Liver (tissue), 3 donors: ENCODE data around the gene ATG10.

ENCODE experiments used
- EGR1 ChIP-seq, 2 donors: IDR thresholded peaks; 2 replicates each; pipeline ENCODE4 v1.6.1; 2016 to 2018; ENCODE audit warnings: antibody characterized with exemption in 2 of 2, low read depth in 2 of 2
- JUND ChIP-seq, 2 donors: IDR thresholded peaks; 2 replicates each; pipeline ENCODE4 v1.6.1; 2016; ENCODE audit warnings: antibody characterized with exemption in 2 of 2
- TF ChIP-seq, protein P1 (sequence below): fragments of 150-350 bp; IDR thresholded peaks from 2 replicates; pipeline ENCODE4 v1.5.1; 2017; ENCODE audit warnings: improper control_type of control experiment, low read depth, low read length; ENCODE audit not compliant: missing input control
- TF ChIP-seq, protein P2 (sequence below): IDR thresholded peaks from 2 replicates; pipeline ENCODE4 v1.6.1; 2016; ENCODE audit warnings: antibody characterized with exemption
- TF ChIP-seq, protein P3 (sequence below): IDR thresholded peaks from 2 replicates; pipeline ENCODE4 v1.6.1; 2016; ENCODE audit warnings: antibody characterized with exemption
- TF ChIP-seq, protein P4 (sequence below): IDR thresholded peaks from 2 replicates; pipeline ENCODE4 v1.6.1; 2016; ENCODE audit warnings: antibody characterized with exemption, mild to moderate bottlenecking
- donor health status: healthy.
- donor health status: healthy.

DNA sequence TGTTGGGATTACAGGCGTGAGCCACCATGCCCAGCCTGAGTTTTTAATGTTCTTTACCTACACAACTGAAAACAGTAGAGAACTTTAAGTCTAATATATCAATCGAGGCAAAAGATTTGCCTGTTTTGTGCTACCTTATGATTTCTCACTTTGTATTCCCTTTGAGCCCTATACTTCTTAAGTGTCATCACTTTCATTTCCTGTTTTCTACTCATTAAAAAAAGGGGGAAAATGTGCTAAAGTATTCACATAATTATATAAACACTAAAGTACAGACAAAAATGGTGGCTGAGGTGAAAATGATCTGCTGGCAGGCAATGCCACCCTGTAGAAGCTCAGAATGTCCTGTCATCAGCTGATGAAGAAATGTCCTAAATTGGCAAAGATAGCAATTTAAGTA is 23.6 kb downstream of the ATG10 start:
- TF ChIP-seq, protein P1, sequence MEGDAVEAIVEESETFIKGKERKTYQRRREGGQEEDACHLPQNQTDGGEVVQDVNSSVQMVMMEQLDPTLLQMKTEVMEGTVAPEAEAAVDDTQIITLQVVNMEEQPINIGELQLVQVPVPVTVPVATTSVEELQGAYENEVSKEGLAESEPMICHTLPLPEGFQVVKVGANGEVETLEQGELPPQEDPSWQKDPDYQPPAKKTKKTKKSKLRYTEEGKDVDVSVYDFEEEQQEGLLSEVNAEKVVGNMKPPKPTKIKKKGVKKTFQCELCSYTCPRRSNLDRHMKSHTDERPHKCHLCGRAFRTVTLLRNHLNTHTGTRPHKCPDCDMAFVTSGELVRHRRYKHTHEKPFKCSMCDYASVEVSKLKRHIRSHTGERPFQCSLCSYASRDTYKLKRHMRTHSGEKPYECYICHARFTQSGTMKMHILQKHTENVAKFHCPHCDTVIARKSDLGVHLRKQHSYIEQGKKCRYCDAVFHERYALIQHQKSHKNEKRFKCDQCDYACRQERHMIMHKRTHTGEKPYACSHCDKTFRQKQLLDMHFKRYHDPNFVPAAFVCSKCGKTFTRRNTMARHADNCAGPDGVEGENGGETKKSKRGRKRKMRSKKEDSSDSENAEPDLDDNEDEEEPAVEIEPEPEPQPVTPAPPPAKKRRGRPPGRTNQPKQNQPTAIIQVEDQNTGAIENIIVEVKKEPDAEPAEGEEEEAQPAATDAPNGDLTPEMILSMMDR = no peak
- TF ChIP-seq, protein P2, sequence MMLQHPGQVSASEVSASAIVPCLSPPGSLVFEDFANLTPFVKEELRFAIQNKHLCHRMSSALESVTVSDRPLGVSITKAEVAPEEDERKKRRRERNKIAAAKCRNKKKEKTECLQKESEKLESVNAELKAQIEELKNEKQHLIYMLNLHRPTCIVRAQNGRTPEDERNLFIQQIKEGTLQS = no peak
- no peak for TF ChIP-seq EGR1 (IDR thresholded peaks at IDR 0.05; ENCODE audit: low read depth in 2 of 2)
- TF ChIP-seq JUND (IDR thresholded peaks at IDR 0.05) = no peak
- TF ChIP-seq, protein P3, sequence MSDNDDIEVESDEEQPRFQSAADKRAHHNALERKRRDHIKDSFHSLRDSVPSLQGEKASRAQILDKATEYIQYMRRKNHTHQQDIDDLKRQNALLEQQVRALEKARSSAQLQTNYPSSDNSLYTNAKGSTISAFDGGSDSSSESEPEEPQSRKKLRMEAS = no peak
- TF ChIP-seq, protein P4, sequence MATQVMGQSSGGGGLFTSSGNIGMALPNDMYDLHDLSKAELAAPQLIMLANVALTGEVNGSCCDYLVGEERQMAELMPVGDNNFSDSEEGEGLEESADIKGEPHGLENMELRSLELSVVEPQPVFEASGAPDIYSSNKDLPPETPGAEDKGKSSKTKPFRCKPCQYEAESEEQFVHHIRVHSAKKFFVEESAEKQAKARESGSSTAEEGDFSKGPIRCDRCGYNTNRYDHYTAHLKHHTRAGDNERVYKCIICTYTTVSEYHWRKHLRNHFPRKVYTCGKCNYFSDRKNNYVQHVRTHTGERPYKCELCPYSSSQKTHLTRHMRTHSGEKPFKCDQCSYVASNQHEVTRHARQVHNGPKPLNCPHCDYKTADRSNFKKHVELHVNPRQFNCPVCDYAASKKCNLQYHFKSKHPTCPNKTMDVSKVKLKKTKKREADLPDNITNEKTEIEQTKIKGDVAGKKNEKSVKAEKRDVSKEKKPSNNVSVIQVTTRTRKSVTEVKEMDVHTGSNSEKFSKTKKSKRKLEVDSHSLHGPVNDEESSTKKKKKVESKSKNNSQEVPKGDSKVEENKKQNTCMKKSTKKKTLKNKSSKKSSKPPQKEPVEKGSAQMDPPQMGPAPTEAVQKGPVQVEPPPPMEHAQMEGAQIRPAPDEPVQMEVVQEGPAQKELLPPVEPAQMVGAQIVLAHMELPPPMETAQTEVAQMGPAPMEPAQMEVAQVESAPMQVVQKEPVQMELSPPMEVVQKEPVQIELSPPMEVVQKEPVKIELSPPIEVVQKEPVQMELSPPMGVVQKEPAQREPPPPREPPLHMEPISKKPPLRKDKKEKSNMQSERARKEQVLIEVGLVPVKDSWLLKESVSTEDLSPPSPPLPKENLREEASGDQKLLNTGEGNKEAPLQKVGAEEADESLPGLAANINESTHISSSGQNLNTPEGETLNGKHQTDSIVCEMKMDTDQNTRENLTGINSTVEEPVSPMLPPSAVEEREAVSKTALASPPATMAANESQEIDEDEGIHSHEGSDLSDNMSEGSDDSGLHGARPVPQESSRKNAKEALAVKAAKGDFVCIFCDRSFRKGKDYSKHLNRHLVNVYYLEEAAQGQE = no peak
